ENCODE data around the gene TRIM3.
"Not testable (repeated sequence)": the region's sequence is repeated elsewhere in the genome, so short reads cannot be mapped to it uniquely, and the experiment has no call there.

TRIM3 gene

GRCh38 chr11:6473451-6474412, at the start of gene TRIM3:
TSS of gene TRIM3 (minus strand) at chr11:6473941. CDS start at chr11:6465695, 8,246 bp downstream.
- peak; percentile 89 for DNase-seq

- no peak for DNase-seq
Measured at GRCh38 chr11:6523253-6523652, 49.5 kb upstream of the TRIM3 start.

DNA sequence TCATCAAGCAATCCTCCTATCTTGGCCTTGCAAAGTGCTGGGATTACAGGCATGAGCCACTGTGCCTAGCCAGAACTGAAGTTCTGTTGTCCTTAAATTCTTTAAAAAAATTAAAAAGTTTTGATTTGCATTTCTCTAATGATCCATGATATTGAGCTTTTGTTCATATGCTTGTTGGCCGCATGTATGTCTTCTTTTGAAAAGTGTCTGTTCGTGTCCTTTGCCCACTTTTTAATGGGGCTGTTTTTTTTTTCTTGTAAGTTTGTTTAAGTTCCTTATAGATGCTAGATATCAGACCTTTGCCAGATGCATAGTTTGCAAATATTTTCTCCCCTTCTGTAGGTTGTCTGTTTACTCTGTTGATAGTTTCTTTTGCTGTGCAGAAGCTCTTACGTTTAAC, 48.2 kb upstream of the TRIM3 start:
- DNase-seq, result not testable (repeated sequence)

- DNase-seq, result no peak
Measured at GRCh38 chr11:6520265-6520664, 46.5 kb upstream of the TRIM3 start.

DNA sequence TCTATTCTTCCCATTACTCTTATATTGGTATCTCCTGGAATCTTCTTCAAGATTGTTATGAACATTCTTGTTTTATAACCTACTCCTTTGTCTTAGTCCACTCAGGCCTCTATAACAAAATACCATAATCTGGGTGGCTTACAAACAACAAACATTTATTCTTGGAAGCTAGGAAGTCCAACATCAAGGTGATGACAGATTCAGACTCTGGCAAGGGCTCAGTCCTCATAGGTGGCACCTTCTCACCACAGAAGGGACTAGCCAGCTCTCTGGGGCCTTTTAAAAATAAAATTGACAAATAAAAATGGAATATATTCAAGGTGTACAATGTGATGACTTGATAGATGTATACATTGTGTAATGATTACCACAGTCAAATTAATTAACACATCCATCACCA, 43.1 kb upstream of the TRIM3 start:
- DNase-seq, result no peak

DNA sequence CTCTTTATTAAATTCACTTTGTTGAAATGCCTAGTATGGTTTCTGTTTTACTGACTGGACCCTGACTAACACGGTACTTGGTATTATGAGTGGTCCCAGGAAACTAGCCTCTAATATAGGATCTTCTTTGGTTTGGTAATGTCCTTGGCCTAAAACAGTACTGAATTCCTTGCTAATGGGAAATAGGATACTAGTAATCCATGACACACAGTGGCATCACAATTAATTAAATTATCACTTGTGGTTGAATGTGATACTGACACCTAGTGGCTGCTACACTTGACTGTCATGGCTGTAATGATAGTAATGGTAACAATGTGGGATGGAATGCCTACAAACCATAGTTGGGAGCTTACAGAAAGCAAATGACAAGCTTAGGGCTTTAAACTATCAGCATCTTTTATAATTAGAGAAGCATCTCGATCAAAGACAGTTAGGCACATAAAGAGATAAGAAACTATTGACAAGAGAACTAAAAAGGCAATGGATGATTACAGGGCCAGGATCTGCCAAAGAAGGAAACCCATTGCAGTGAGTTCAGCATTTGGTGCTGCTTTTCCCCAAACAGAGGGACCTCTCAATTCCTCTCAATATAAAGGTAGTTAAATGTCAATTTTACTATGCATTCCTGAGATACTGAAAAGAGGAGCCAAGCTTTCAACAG, 32.0 kb upstream of the TRIM3 start:
- peak; percentile 27 for DNase-seq

- no peak for DNase-seq
Measured at GRCh38 chr11:6504166-6504565, 30.4 kb upstream of the TRIM3 start.

DNA sequence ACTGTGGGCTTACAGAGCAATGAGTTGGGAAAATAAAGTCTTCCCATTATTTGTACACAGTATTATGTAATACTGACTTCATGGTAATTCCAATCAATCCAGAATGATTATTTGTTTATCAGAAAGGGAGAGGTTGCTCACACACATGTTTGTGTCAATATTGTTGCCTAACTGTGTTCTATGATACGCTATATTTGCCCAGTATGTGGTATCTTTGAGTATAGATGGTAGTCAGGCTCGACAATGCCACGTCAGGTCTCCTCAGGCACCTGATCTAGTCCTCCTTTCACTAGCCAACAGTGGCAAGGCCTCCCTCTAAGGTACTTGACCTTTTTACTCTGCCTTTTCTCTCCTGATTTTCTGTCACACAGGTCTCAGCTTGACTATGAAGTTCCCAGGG, 28.6 kb upstream of the TRIM3 start:
- no peak for DNase-seq

DNA sequence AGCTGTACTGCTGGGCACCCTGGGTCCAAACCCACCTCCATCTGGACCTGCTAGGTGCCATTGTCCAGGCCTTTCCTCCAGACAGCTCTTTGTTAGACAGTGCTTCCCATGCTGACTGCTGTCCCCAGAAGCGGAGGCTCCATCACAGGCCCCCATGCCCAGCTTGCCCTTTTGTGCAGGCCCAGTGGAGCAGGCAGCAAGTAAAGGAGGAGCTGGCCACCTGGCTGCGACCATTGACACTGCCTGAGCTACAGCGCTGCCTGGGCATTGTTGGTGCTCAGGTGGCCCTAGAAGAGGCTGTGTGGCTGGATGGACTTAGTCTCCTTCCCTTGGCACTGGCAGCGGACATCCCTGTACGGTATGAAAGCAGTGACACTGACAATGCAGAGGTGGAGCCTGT, 24.8 kb upstream of the TRIM3 start:
- no peak for DNase-seq

DNA sequence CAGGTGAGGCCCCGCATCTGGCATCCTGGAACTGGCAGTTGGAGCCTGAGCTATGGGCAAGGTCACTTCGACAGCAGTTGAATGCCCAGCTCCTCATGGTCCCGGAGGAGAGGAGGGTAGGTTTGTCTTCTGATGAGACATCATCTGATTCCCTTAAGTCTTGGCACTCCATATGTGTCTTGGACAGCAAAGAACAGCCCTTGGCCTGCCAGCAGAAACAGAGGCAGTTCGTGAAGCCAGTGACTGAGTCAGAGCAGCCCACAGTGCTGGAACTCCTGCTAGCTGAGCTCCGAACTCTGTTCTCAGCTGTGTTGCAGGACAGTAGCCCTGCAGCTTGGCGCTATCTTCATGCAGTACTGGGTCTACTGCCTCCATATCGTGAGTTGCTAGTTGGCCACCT, 24.4 kb upstream of the TRIM3 start:
- DNase-seq, result no peak

- DNase-seq, result no peak
Measured at GRCh38 chr11:6497069-6497839, 23.5 kb upstream of the TRIM3 start, which contains the start of gene DNHD1. TSS of gene DNHD1 (plus strand) at chr11:6497280. CDS start at chr11:6498216, 936 bp downstream.

- DNase-seq, result no peak
Measured at GRCh38 chr11:6489306-6489705, 15.6 kb upstream of the TRIM3 start.

GRCh38 chr11:6488821-6489220, 15.1 kb upstream of the TRIM3 start:
- no peak for DNase-seq

DNA sequence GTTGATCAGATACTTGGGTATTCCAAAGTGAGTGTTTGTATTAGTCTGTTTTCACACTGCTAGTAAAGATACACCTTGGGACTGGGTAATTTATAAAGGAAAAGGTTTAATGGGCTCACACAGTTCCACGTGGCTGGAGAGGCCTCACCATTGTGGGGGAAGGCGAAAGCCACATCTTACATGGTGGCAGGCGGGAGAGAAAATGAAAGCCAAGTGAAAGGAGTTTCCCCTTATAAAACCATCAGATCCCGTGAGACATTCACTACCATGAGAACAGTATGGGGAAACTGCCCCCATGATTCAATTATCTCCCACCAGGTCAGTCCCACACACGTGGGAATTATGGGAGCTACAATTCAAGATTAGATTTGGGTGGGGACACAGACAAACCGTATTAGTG, 14.6 kb upstream of the TRIM3 start:
- DNase-seq, result no peak

- DNase-seq, result no peak
Measured at GRCh38 chr11:6486938-6487337, 13.2 kb upstream of the TRIM3 start.

DNA sequence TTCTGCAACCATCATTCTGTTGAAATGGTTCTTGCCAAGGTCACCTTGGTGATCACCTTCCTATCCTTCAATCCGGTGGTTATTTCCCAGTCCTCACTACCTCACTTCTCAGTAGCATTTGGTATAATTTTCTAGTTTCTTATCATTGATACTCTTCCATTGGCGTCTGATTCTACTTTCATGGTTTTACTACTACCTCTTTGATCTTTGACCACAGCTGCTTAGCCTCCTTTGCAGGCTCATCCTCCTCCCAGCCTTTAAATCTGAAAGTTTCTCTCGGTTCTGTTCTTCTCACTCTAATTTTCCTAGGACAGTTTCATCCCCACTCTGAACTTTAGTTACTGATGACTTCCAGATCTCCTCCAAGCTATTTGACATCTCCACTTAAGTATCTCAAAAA, 12.5 kb upstream of the TRIM3 start:
- DNase-seq, result no peak

- DNase-seq, result no peak
Measured at GRCh38 chr11:6485661-6486060, 11.9 kb upstream of the TRIM3 start.

DNA sequence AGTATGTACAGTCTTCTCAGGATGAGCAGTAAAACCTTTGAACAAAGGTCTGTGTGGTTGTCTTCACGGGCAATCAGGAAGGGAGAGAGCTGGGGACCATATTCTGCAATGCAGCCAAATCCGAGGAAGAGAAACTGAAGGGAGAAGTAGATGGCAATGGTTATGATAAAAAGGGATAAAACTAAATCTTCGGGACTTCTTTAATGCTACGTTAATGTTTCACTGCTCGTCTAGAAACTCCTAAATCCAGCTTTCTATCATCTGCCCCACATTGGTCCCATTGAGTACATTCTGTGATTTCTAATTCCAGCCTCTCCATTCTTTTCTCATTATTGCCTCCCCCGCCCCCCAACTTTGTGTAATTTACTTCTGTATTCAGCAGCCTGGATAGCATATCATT, 9.3 kb upstream of the TRIM3 start:
- no peak for DNase-seq

DNA sequence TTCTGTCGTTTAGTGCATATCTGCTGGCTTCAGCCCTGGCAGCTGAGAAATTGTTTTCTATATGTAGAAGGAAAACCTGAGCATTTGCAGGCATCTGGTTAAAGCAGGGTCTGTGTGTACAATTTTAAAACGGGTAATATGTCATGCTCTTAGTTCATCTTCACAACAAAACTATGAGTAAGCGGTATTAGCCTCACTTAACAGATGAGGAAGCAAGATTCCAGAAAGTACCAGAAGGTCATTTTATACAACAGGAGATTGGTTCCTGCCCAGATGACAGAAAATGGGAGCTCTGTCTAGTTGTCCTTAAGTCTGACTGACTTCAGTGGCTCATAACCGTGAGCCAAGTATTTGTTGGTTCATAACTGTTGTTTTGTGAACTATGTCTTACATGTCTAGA, 8.7 kb upstream of the TRIM3 start:
- no peak for DNase-seq

- no peak for DNase-seq
Measured at GRCh38 chr11:6481924-6482275, 8.2 kb upstream of the TRIM3 start.

- DNase-seq, result peak; percentile 97
Measured at GRCh38 chr11:6481012-6481923, 7.5 kb upstream of the TRIM3 start, which contains the start of the genes ARFIP2 and TIMM10B. TSS of gene ARFIP2 (minus strand) at chr11:6481331. CDS start at chr11:6480421, 910 bp downstream. TSS of gene TIMM10B (plus strand) at chr11:6481501. CDS start at chr11:6481517, 16 bp downstream.

DNA sequence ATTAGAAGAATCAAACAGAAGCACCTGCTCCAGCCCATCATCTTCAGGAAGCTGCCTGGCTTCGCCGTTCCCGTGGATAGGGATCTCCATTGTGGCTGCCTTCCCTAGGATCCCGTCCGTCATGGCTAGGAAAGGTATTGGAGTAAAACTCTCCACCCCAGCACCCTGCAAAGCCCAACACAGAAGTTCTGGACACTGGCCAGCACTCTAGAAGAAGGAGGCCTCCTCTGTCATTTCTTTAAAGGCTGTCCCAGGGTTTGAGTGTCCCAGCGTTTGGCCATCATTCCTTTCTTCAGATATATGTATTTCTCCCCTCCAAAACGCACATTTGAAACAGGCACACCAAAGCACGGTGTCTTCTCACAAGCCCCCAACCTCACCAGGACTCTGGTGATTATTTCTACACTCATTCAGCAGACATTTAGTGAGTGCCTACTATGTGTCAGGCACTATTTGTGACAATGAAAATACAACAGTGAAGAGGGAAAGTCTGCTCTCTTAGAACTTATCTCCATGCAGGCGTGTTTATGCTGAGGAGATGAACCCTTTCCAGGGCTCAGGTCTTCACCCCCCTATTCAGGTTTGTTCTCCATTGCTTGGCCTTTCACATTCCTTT, 6.7 kb upstream of the TRIM3 start:
- DNase-seq, result no peak

Data from NCI-H1105 (cell line).